ENCODE measurements around the gene CRLF1. TPM values are rescaled to one million over a fixed set of nuclear protein-coding genes. Genes with fewer than 3 reads are reported as not detected.

CRLF1 gene
- total and polyA plus RNA-seq, 12 donors, result 0.44 to 111 (median 21.3) TPM

GRCh38 chr19:18618236-18618635, 11.6 kb upstream of the CRLF1 start:
- no peaks in the 10 kb centered on the region for H3K36me3 ChIP-seq (replicated peaks in 1 of 2)
- 85 to 93% (median 91%) methylated on average over 4 to 13 of the region's 13 CpGs for WGBS, 4 donors
- H3K4me1 ChIP-seq (replicated peaks in 1 of 2), result no peaks in the 10 kb centered on the region
- DNase-seq, result no peak
- TF ChIP-seq POLR2A (IDR thresholded peaks at IDR 0.05), result no peak
- H3K4me3 ChIP-seq, result no peak overlapping the region
- H3K27me3 ChIP-seq, result peaks cover 18% of the 10 kb centered on the region
- intact Hi-C loops (cut with DNase I), result no loop called here
- H3K27ac ChIP-seq, result no peak overlapping the region
- no peaks in the 10 kb centered on the region for H3K9me3 ChIP-seq (replicated peaks in 1 of 3)

- peaks cover 1 to 5% of the 10 kb centered on the region in 2 donors for H3K4me1 ChIP-seq (replicated peaks in 1 of 2)
- no peak for DNase-seq
- no peak overlapping the region for H3K27ac ChIP-seq
- intact Hi-C loops (cut with DNase I), result no loop called here
- H3K4me3 ChIP-seq, result no peak overlapping the region
- no peaks in the 10 kb centered on the region for H3K9me3 ChIP-seq (replicated peaks in 1 of 3)
- peaks cover 20% of the 10 kb centered on the region for H3K27me3 ChIP-seq
- H3K36me3 ChIP-seq (replicated peaks in 1 of 2), result no peaks in the 10 kb centered on the region
- TF ChIP-seq CTCF (IDR thresholded peaks at IDR 0.05) (no peak), POLR2A (IDR thresholded peaks at IDR 0.05) (no peak)
Measured at GRCh38 chr19:18617562-18617961, 11.0 kb upstream of the CRLF1 start.

- intact Hi-C loops (cut with DNase I), result no loop called here
- H3K27me3 ChIP-seq, result peaks cover 35% of the 10 kb centered on the region
- DNase-seq, result no peak
Measured at GRCh38 chr19:18616023-18616422, 9.4 kb upstream of the CRLF1 start.

GRCh38 chr19:18613589-18614234, 7.1 kb upstream of the CRLF1 start:
- Histone ChIP-seq H3K36me3 (replicated peaks in 1 of 2) (no peaks in the 10 kb centered on the region), H3K4me1 (replicated peaks in 1 of 2) (peaks cover 4 to 26% of the 10 kb centered on the region in 2 donors), H3K4me3 (no peak overlapping the region), H3K27ac (no peak overlapping the region), H3K9me3 (replicated peaks in 1 of 3) (no peaks in the 10 kb centered on the region), H3K27me3 (peaks cover 58% of the 10 kb centered on the region)
- 38 to 43% (median 41%) methylated on average over 10 to 23 of the region's 23 CpGs for WGBS, 4 donors
- DNase-seq, result no peak
- TF ChIP-seq CTCF (IDR thresholded peaks at IDR 0.05), result no peak
- no peak for TF ChIP-seq POLR2A (IDR thresholded peaks at IDR 0.05)
- intact Hi-C loops (cut with DNase I), result no loop called here

More at GRCh38 chr19:18616023-18616422, 9.4 kb upstream of the CRLF1 start:
- Histone ChIP-seq H3K36me3 (replicated peaks in 1 of 2) (no peaks in the 10 kb centered on the region), H3K4me3 (no peak overlapping the region), H3K27ac (no peak overlapping the region), H3K4me1 (replicated peaks in 1 of 2) (peaks cover 4 to 20% of the 10 kb centered on the region in 2 donors), H3K9me3 (replicated peaks in 1 of 3) (no peaks in the 10 kb centered on the region)
- no peak for TF ChIP-seq POLR2A (IDR thresholded peaks at IDR 0.05)
- TF ChIP-seq CTCF (IDR thresholded peaks at IDR 0.05), result no peak
- WGBS, 4 donors, result 90 to 93% (median 93%) methylated on average over 3 of the region's 3 CpGs

Measured in adrenal gland (tissue), 12 donors.